Measurements from ENCODE around the gene BBS12.

Gene BBS12

GRCh38 chr4:122732329-122733026 is at the start of gene BBS12:
TSS of gene BBS12 (plus strand) at chr4:122732704. CDS start at chr4:122741893, 9,189 bp downstream.
- peak; percentile 74 for DNase-seq

DNA sequence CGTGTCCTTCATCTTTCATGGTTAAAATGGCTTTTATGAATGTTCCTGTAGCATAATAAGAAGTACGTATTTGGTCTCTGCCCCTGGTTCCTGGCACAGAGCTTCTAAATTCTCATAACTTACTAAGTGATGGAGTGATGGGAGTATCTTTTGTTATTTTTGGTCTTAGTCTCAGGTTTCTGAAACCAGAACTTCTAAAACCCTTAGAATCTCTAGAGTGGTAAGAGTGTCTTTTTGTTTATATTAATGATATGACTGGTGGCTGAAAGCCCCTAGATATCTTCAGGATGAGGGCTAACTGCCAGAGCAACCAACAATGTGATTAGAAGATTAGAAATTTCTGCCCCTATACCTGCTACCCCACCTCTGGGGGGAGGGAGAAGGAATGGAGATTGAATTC is 45.8 kb upstream of the BBS12 start:
- no peak for DNase-seq

GRCh38 chr4:122687531-122688061 is 44.9 kb upstream of the BBS12 start:
- no peak for DNase-seq

GRCh38 chr4:122688529-122689140 is 43.9 kb upstream of the BBS12 start:
- no peak for DNase-seq

DNA sequence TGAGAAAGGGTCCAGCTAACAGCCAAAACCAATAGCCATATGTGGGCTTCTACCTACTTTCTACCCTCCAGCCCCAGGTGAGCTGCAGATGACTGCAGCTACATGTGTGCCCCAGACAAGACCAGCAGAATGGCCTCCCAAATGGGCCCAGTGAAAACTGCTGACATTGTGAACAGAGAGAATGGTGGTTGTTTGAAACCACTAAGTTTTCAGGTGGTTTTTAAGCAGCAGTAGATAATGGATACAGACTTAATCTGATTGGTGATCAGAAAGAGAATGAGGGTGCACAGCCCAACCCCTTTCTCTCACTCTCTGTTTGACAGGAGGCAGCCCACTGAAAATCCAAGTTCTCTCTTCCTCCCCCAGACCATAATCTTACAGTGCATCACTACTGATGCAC is 42.5 kb upstream of the BBS12 start:
- no peak for DNase-seq

DNA sequence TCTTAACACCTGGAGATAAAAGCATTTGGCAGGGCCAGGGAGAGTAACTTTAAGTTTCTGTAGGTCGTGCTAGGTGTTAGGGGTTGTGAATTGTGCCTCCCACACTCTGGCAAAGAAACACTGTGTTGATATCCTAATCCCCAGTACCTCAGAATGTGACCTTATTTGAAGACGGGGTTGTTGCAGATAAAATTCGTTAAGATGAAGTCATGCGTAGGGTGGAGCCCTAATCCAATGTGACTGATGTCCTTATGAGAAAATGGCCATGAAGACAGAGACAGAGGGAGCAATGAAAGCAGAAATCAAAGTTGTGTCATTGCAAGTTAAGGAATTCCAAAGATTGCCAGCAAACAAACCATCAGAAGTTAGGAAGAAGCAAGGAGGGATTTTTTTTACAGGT is 40.5 kb upstream of the BBS12 start:
- no peak for DNase-seq

- no peak for DNase-seq
Observed at GRCh38 chr4:122692641-122693520, 39.6 kb upstream of the BBS12 start.

GRCh38 chr4:122695226-122695625 is 37.3 kb upstream of the BBS12 start:
- no peak for DNase-seq

DNA sequence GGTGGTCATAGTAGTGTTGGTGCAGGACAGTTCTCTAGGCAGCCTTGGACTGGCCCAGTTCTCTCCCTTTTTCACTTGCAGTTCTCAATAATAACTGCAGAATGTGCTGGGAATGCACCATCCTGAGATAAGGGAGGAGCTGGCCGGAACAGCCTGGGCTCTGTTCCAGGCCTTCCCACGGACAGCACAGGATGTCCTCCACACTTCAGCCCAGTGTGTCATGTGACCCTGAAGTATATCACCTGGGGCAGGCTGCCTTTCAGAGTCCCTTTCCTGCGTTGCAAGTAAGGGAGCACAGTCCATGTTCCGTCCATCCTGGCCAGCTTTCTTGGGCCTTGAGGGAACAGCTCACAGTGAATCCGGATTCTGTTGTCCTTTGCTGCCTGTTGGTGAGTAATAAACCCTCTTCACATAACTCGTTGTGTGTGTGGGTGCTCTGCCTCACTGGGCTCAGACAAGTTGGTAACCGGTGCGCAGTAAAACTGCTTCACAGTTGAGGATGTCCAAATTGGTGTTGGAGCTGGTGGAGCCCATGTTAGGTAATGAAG is 32.3 kb upstream of the BBS12 start:
- DNase-seq = no peak

- DNase-seq = no peak
Observed at GRCh38 chr4:122701061-122701460, 31.4 kb upstream of the BBS12 start.

- DNase-seq = no peak
Observed at GRCh38 chr4:122701965-122702364, 30.5 kb upstream of the BBS12 start.

DNA sequence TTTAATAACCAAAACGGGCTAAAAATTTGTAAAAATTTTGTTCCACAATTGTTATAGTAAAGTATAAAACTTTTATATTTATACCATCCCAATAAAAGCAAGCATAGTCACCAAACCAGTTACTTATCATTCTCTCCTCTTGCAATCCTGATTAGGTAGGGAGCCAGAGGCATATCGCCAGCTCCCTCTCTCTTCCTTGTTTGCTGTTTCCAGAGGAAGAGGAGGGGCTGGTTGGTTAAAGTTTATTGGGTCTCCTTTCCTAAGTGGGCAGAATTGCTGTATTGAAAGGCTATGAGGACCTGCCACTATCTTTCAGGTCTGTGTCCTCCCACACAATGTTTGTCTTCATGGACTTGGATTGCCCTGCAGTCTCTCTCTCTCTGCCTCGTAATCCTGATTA is 29.6 kb upstream of the BBS12 start:
- DNase-seq = no peak

DNA sequence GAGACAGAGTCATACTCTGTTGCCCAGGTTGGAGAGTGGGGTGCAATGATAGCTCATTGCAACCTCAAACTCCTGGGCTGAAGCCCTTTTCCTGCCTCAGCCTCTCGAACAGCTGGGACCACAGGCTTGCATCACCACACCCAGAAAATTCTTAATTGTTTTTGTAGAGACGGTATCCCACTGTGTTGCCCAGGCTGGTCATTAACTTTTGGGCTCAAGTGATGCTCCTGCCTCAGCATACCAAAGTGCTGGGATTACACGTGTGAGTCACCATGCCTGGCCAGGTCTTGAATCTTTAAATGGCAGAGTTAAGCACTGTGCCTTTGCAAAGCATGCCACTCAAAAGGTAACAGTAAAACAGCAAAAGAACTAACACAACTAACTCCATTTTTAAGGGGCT is 28.6 kb upstream of the BBS12 start:
- DNase-seq = no peak

DNA sequence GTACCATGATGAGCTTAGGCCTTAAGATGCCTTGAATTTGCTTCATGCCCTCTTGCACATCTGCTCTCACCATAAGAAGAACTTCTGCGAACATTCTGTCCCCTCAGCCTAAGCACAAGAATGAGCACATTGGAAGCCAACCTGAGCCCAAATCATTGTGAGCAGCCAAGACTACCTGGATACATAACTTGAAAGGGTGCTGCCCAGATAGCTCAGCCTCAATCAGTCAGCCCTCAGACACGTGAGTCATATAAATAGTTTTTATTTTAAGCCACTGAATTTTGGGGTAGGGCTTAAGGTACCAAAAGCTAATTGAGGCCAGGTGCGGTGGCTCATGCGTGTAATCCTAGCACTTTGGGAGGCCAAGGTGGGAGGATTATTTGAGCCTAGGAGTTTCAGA is 27.5 kb upstream of the BBS12 start:
- DNase-seq = no peak

GRCh38 chr4:122705547-122706117 is 26.9 kb upstream of the BBS12 start:
- DNase-seq = no peak

DNA sequence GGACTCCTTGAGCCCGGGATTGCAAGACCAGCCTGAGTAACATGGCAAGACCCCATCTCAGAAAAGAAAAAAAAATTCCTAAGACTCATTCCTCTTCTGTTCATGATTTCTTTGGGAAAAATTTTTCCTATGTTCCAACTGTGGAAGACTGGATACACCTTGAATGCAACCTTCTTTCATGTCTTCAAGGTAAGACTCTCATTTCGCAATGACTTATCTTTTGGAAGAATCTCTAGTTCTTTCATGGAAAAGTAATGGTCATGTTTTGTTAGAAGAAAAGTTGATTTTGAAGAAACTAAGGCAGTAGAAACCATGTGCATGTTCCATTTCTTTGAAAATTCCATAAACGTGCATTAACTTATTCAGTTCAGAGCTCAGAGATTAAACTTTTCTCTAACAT is 26.0 kb upstream of the BBS12 start:
- DNase-seq = no peak

GRCh38 chr4:122707497-122707896 is 25.0 kb upstream of the BBS12 start:
- no peak for DNase-seq

GRCh38 chr4:122709236-122709635 is 23.3 kb upstream of the BBS12 start:
- no peak for DNase-seq

DNA sequence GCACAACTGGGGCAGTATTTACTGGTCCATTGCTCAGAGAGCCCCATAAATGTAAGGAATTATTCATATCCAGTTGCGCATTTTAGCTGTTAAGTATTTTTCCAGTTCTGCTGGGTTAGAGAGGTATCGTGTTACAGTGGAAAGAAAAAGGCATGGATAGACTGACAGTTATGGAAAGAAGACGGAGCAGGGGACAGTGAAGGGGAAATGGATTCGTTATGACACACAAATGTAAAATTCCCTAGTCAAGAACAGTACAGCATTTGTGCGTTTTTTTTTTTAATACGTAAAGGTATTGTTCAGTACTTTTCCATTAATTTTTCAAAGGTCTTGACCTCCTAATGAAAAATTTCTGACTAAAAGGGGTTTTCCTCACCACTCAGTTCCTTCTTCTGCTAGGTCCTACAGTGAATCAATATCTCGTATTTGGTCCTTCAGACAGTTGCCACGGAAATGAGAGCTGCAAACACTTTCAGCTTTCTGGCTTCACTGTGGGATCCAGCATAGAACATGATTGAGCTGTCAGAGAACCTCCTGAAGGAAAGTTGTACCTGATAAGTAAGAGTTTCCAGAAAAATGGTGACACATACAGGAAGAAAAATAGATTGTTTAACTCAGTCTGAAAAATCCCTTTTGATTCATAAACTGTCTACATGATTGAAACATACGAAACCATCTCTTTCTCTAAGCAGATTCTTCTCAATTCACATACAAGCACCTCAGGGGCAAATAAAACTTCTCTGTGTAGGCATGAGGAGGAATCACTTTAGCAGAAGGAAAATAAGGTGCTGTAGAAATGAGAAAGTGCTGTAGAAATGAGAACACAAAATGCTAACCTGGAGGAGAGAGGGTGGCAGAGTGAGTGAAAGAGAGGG is 21.8 kb upstream of the BBS12 start:
- DNase-seq = no peak

DNA sequence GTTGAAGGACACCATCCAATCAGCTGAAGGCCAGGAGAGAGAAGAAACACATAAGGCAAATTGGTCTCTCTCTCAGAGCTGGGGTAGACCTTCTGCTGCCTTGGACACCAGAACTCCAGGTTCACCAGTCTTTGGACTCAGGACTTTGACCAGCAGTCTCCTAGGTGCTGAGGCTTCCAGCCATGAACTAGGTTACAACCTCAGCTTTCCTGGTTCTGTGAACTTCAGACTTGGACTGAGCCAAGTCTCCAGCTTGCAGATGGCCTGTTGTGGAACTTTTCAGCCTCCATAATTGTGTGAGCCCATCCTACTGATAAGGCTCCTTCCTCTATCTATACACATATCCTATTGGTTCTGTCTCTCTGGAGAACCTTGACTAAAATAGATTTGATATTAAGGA is 20.6 kb upstream of the BBS12 start:
- no peak for DNase-seq

DNA sequence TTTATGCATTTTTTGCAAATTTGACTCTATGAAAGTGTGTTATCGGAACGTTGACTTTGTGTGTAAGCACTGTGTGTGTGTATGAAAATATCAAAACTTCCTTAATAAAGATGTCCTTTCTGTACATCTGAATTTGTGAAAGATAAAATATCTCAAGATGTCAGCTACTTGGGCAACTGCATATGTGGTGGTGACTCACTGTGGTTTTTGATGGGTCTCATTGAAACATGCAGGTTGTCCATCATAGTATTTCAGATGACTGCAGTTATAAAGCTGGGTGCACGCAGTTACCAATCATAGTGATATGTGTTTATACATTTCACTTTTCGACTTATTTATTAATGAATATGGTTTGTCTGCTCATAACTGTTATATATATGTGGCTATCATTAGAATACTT is 19.7 kb upstream of the BBS12 start:
- DNase-seq = no peak

DNA sequence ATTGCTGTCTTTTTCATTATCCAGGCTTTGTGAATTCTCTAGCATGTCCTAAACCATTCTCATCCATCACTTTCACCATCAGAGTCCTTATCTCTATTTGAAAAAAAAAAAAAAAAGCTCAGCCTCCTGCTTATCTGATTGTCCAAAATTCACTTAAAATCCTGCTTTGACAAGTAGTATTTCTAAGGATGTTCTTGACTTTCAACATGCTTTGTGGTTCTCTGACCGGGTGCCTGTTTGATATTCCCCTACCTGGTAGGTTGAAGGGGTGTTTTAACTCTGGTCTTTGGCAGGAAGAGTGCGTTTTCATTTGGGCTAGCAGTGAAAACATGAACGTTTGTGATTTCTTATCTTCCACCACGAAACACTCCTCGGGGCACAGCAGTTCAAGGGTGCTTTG is 17.3 kb upstream of the BBS12 start:
- no peak for DNase-seq

Measured in NCI-H524 treated with DMSO at 0.1 percent for 48 hours (cell line).